HS-5 (cell line): Measurements from ENCODE around the gene TRIM65.

ENCODE experiments used
- DNase-seq: peaks from one replicate; pipeline ENCODE4 v3.0.0-alpha.2; 2012; ENCODE audit warnings: low read depth

The TRIM65 gene, protein sequence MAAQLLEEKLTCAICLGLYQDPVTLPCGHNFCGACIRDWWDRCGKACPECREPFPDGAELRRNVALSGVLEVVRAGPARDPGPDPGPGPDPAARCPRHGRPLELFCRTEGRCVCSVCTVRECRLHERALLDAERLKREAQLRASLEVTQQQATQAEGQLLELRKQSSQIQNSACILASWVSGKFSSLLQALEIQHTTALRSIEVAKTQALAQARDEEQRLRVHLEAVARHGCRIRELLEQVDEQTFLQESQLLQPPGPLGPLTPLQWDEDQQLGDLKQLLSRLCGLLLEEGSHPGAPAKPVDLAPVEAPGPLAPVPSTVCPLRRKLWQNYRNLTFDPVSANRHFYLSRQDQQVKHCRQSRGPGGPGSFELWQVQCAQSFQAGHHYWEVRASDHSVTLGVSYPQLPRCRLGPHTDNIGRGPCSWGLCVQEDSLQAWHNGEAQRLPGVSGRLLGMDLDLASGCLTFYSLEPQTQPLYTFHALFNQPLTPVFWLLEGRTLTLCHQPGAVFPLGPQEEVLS

GRCh38 chr17:75896415-75897159, at the start of gene TRIM65:
TSS of gene TRIM65 (minus strand) at chr17:75896951. CDS start at chr17:75896937, 14 bp downstream.
- DNase-seq: no peak

GRCh38 chr17:75945211-75945610, 48.5 kb upstream of the TRIM65 start:
- no peak for DNase-seq

DNA sequence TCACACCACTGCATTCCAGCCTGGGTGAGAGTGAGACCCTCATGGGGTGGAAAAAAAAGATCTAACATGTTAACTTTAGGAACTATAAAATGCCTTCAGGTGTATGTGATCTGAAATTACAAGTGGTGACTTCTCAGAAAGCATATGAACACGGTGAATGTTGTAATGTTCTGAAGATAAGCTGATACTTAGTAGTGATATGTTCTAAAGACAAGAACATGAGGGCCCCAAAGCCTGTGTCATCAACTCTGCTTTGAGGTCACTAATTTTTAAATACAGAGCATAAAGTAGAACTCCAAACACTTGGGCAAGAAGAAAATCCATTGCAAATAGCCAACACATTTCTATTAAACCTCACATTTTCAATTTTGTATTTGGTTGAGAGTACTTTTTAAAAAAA, 46.7 kb upstream of the TRIM65 start:
- DNase-seq: no peak

- no peak for DNase-seq
Measured at GRCh38 chr17:75942473-75942872, 45.7 kb upstream of the TRIM65 start.

DNA sequence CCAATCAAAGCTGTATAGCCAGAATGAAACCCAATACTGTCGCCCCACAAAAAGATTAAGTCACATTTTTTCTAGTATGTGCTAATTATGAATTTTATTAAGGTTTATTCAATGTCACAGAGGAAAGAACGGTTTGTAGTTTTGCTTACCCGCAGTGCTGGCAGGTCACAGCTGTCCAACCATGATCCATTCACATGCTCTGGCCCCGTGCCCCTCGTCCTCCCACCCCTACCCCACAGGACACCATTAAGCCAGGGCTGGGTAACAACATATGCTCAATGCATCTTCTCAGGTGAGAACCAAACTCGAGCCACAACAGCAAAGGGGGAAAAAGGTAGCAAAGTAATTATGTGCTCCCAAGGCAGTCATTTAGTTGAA, 44.7 kb upstream of the TRIM65 start:
- DNase-seq: no peak

GRCh38 chr17:75940727-75941441, 44.1 kb upstream of the TRIM65 start, which contains the start of gene FBF1:
TSS of gene FBF1 (minus strand) at chr17:75941042. CDS start at chr17:75938149, 2,893 bp downstream.
- peak; percentile 74 for DNase-seq

GRCh38 chr17:75937652-75938051, 40.9 kb upstream of the TRIM65 start:
- no peak for DNase-seq

- DNase-seq: no peak
Measured at GRCh38 chr17:75933808-75934207, 37.1 kb upstream of the TRIM65 start.

- no peak for DNase-seq
Measured at GRCh38 chr17:75932852-75933251, 36.1 kb upstream of the TRIM65 start.

DNA sequence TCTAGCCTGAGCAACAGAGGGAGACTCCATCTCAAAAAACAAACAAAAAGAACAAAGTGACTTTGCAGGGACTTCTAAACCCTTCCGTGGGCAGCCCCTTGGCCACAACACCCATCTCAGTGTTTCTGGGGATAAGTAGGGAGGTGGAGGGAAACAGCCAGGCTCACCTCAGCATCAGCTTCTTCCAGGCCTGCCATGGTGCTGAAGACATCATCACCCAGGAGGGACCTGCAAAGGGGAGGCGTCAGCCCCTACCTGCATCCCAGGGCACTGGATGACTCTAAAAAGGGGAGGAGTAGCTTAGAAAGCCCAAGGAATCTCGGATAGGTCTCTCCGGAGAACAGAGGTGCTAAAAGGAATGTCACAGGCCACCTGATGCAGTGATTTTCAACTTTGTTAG, 34.3 kb upstream of the TRIM65 start:
- no peak for DNase-seq

DNA sequence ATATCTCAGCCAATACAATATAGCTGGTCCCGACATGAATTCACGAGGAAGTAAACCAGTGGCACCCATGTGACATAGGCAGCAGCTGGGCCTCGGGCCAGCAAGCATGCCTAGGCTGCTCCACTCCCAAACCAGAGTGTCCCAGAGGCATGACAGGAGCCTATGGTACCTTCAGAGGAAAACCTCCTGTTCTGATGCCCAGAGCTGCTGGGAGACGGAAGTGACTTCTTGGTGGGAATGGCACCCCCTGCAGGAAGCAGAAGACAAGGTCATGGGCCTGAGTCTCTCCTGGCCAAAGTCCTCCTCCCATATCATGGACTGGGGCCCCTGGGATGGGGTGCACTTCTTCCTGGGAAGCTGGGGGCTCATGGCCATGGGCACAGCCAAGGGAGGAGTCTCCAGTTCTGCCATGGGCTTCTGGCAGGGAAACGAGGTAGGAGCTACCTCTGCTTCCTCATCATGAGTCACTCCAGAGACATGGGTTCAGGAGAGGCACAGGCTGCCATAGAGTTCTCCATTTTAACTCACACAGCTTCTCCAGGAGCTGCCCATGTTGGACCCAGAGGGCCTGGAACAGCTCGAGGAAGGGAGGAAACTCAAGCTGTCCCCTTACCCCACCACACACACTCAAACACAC, 30.7 kb upstream of the TRIM65 start:
- DNase-seq: no peak

GRCh38 chr17:75926456-75926855, 29.7 kb upstream of the TRIM65 start:
- no peak for DNase-seq

DNA sequence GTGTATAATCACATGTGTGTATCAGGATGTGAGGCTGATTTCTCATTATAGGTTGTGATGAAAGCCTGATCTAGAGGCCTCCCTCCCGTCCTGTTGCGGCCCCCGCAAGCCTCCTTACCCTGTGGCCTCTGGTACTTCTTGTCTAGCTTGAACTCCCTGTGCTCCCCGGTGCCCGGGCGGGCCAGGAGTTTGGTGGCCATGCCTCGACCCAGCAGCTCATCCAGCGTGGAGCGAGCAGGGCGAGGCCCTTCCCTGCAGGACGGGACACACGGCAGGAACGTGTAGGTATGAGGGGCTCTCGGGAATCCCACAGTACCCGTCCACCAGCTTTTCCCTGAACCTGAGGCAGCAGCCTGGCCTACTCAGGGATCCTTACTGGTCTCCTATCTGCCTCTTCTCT, 29.2 kb upstream of the TRIM65 start:
- DNase-seq: no peak

DNA sequence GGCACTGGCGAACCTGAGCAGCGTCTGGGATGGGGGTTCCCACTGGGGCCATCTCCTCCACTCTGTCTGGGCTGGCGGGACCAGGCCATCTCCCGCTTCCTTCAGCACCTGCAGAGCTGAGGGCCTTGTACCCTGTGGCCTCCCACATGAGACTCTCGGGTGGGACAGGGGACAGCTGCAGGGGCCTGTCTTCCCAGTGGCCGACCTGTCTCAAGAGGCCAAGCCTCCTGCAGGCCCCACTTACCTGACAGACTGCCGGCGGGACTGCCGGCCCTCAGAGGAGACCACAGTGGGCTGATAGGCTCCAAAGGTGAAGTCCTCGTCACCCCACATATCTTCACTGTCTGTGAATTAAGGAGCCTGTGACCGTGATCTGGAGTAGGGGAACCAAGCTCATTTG, 28.4 kb upstream of the TRIM65 start:
- DNase-seq: no peak

DNA sequence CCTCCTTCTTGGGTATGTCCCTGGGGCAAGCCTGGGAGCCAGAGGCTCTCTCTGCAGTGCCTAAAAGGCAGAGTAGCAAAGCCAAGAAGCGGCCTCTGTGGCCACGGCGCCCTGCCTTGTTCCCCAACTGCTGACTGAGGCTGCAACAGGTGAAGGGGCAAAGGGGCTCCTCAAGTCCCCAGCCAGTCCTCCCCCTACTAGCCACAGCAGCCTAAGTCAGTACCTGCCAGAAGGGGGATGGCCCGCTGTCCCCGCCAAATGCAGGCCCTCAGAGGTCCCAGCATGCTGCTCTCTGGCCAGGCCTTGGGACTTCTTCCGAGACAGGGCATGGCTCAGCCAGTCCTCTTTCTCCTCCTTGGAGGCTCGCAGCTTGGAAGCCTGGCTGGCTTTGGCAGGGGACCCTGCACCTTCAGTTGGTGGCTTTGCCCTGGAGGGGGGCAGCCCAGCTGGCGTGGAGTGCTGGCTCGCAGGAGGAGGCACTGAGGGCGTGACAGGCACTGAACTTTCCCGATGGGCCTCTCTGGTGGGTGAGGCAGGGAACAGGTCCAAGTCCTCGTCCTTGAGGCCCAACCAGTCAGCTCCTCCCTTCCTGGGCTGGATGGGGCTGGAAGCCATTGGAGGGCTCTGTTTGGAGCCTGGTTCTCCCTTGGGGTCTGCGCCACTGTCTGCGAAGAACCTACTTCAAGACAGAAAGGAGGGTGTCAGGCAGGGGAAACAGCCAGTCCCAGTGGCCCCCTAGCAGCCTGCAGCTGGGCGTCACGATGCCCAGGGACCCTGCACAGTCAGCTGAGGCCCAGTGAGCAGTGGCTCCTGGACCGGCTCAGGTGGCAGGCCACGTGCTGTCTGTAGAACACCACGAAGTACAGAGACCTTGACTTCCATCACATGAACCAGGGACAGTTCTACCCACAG, 26.5 kb upstream of the TRIM65 start:
- no peak for DNase-seq

DNA sequence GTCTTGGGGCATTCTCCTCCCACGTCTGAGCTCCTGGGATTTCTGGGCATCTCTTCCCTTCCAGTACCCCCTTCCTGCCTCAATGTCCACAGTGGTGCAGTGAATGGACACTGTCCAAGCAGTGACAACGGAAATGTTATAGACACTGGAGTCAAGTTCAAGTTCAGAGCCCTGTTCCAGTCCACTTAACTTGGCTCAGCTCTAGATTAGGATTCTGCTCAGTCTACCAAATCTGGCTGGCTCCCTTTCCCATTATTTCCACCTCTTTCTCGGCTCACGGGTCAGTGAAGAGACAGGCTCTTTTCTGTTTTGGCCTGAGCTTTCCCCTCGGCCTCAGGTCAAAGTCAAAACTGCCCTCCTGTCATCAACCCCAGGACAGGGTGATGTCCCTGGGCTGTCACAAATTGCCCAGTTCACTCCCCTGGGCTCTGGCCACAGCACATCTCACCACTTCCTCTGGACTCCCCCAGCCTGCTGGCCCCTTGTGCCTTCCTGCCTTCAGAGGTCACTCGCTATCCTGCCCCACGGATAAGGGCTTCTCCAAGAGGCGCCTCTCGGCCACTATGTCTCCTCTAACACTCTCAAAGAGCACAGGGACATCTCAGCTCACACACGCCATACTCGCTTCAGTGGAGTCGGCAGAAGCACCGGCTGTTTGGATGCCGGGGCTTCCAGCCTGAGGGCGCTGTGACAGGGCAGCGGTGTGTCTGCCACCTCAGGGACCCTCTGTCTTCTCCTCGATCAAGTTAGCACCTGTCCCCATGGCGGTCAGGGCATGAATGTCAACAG, 25.6 kb upstream of the TRIM65 start:
- no peak for DNase-seq

DNA sequence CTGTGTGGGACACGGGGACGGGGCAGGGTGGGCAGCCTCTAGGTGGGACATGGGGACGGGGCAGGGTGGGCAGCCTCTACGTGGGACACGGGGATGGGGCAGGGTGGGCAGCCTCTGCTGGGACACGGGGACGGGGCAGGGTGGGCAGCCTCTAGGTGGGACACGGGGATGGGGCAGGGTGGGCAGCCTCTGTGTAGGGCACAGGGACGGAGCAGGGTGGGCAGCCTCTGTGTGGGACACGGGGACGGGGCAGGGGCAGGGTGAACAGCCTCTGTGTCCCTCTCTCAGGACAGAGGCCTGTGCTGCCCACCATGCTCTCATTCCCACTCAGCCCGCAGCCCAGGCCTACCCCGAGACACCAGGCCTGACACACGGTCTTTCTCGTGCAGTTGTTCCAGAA, 24.8 kb upstream of the TRIM65 start:
- DNase-seq: no peak

- no peak for DNase-seq
Measured at GRCh38 chr17:75920045-75920560, 23.4 kb upstream of the TRIM65 start.

- no peak for DNase-seq
Measured at GRCh38 chr17:75919611-75920010, 22.9 kb upstream of the TRIM65 start.

GRCh38 chr17:75917917-75918445, 21.2 kb upstream of the TRIM65 start:
- DNase-seq: no peak
